NB4 (cell line): Measurements from ENCODE around the gene ADSL.

Source experiments
- CTCF ChIP-seq: IDR thresholded peaks from one replicate; pipeline ENCODE4 v1.5.1; 2012; ENCODE audit warnings: low read depth, low read length
- TF ChIP-seq, protein P1 (sequence below): IDR thresholded peaks from 2 replicates; pipeline ENCODE4 v1.6.1; 2011; ENCODE audit warnings: low read depth, low read length

DNA sequence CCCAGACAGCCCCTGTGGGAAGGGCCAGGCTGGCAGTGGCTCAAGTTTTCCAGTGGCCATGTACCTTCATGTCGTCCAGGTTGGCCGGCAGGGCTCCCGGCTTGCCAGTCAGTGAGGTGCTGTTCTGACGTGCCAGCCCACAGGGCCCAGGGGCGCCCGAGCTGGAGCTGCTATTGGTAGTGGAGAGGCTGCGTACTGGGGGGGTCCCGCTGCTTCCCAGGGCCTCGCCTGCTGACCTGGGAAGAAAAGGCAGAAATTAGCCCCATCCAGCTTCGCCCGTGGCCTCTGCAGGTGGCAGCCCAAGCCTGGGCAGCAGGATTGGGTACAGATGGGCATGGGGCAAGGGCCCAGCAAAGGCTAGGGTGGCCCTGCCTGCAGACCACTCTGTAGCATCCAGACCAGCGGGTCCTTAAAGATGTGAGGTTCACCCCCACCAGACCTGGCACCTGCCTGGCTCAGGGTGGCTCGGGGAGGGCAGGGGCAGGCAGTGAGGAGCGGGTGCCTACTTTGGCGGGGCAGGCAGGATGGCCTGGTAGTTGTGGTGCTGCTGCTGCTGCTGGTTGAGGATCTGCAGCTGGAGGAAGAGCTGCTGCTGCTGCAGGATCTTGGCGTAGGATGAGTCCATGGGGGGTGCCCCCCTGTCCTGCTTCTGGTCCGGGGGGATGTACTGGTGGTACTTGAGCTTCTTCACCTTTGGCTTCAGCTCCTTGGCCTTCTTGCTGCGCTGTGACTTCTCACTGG, 74.2 kb downstream of the ADSL start:
- TF ChIP-seq CTCF: no peak
- TF ChIP-seq, protein P1, sequence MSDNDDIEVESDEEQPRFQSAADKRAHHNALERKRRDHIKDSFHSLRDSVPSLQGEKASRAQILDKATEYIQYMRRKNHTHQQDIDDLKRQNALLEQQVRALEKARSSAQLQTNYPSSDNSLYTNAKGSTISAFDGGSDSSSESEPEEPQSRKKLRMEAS: no peak
